Ascending aorta (tissue), 2 donors: ENCODE results near the gene SYT6. TPM values are rescaled to one million over a fixed set of nuclear protein-coding genes. Genes with fewer than 3 reads are reported as not detected.
A peak's percentile ranks its signal among the peaks of the same experiment; 100 is the strongest.

Experiments used
- DNase-seq, 2 donors: peaks; one replicate each; pipeline ENCODE4 v3.0.0-alpha.2; 2019; ENCODE audit warnings: low spot score in 2 of 2
- H3K27ac ChIP-seq, 2 donors: fragments of 200-600 bp; sonication (generic); one replicate each; pipeline ENCODE4 v1.5.1; 2016 to 2017; ENCODE audit warnings: mild to moderate bottlenecking in 1 of 2
- H3K27me3 ChIP-seq: fragments of 200-600 bp; sonication (generic); one replicate; pipeline ENCODE4 v1.5.1; 2017
- H3K36me3 ChIP-seq, 2 donors: fragments of 200-600 bp; sonication (generic); one replicate each; pipeline ENCODE4 v1.5.1; 2016
- H3K4me1 ChIP-seq, 2 donors: fragments of 200-600 bp; sonication (generic); one replicate each; pipeline ENCODE4 v1.5.1; 2016 to 2017; ENCODE audit warnings: mild to moderate bottlenecking in 1 of 2
- H3K4me3 ChIP-seq, 2 donors: fragments of 200-600 bp; sonication (generic); one replicate each; pipeline ENCODE4 v1.5.1; 2016 to 2017; ENCODE audit warnings: mild to moderate bottlenecking in 1 of 2
- H3K9me3 ChIP-seq, 2 donors: fragments of 200-600 bp; sonication (generic); one replicate each; pipeline ENCODE4 v1.5.1; 2016
- CTCF ChIP-seq, 3 experiments: fragments of 200-600 bp in 2 of 3; fragments of 450-650 bp in 1 of 3; sonication (generic) in 2 of 3; IDR thresholded peaks; one replicate each; pipeline ENCODE4 v1.5.1; 2016 to 2019; ENCODE audit warnings: antibody characterized with exemption in 3 of 3, mild to moderate bottlenecking in 1 of 3, moderate library complexity in 1 of 3
- intact Hi-C: fragments of 100-400 bp; cut with DNase I; formaldehyde crosslinking; loops from one replicate; pipeline ENCODE4 v1.15.1; 2023
- total RNA-seq: library from RNA; depleted of rRNA; stranded (reverse); fragments of >200 nt; gene quantifications from one replicate; pipeline ENCODE4 v1.1.0, GENCODE V29; 2016

SYT6 gene
- total RNA-seq, 1 donor from 2014 or later, result not detected

GRCh38 chr1:114157275-114157660, 3.6 kb upstream of the SYT6 start:
- Histone ChIP-seq H3K9me3 (no peaks in the 10 kb centered on the region), H3K27me3 (peaks cover 23% of the 10 kb centered on the region), H3K4me3 (no peak overlapping the region), H3K4me1 (peaks cover 7 to 20% of the 10 kb centered on the region in 2 donors), H3K36me3 (no peaks in the 10 kb centered on the region), H3K27ac (no peak overlapping the region)
- DNase-seq, result no peak
- TF ChIP-seq CTCF (IDR thresholded peaks at IDR 0.05), result no peak
- intact Hi-C loops, result no loop called here

- Histone ChIP-seq H3K27ac (no peak overlapping the region), H3K4me3 (no peak overlapping the region), H3K27me3 (peaks cover 27% of the 10 kb centered on the region), H3K36me3 (no peaks in the 10 kb centered on the region), H3K9me3 (no peaks in the 10 kb centered on the region), H3K4me1 (peaks cover 7 to 24% of the 10 kb centered on the region in 2 donors)
- DNase-seq, result no peak
- intact Hi-C loops, result no loop called here
- TF ChIP-seq CTCF (IDR thresholded peaks at IDR 0.05), result no peak
Observed at GRCh38 chr1:114156538-114157274, 3.0 kb upstream of the SYT6 start.

GRCh38 chr1:114155706-114156105, 2.0 kb upstream of the SYT6 start:
- Histone ChIP-seq H3K9me3 (no peaks in the 10 kb centered on the region), H3K4me3 (no peak overlapping the region), H3K27me3 (peaks cover 30% of the 10 kb centered on the region), H3K27ac (no peak overlapping the region), H3K4me1 (peaks cover 7 to 24% of the 10 kb centered on the region in 2 donors), H3K36me3 (no peaks in the 10 kb centered on the region)
- TF ChIP-seq CTCF (IDR thresholded peaks at IDR 0.05), result no peak
- no peak for DNase-seq
- intact Hi-C loops, result no loop called here

GRCh38 chr1:114154963-114155322, 1.3 kb upstream of the SYT6 start:
- Histone ChIP-seq H3K4me3 (no peak overlapping the region), H3K4me1 (peaks cover 7 to 24% of the 10 kb centered on the region in 2 donors), H3K27me3 (peaks cover 30% of the 10 kb centered on the region), H3K36me3 (no peaks in the 10 kb centered on the region), H3K27ac (no peak overlapping the region), H3K9me3 (no peaks in the 10 kb centered on the region)
- peak in 1 of 2 donors; percentile 66 for DNase-seq
- TF ChIP-seq CTCF (IDR thresholded peaks at IDR 0.05), result no peak
- intact Hi-C loops, result loop anchor here (5.0 kb wide), 1 partner anchor 178 kb away; the partner anchor contains the start of gene OLFML3

GRCh38 chr1:114154146-114154962, 685 bp upstream of the SYT6 start:
- H3K4me3 ChIP-seq, result peak overlapping the region; percentile 41 to 61
- no peak overlapping the region for H3K27ac ChIP-seq
- H3K36me3 ChIP-seq, result no peaks in the 10 kb centered on the region
- peaks cover 7 to 24% of the 10 kb centered on the region in 2 donors for H3K4me1 ChIP-seq
- H3K27me3 ChIP-seq, result peaks cover 30% of the 10 kb centered on the region
- no peaks in the 10 kb centered on the region for H3K9me3 ChIP-seq
- intact Hi-C loops, result loop anchor here (5.0 kb wide), 1 partner anchor 177 kb away; the partner anchor contains the start of gene OLFML3
- no peak for DNase-seq
- no peak for TF ChIP-seq CTCF (IDR thresholded peaks at IDR 0.05)
